Stomach (tissue), 9 donors: ENCODE results near the gene NKX1-2. TPM values are rescaled to one million over a fixed set of nuclear protein-coding genes. Genes with fewer than 3 reads are reported as not detected.

ENCODE experiments used
- DNase-seq, 2 donors: peaks; one replicate each; pipeline versions ENCODE4 v3.0.0 to v3.0.0-alpha.2; 2013 to 2019
- H3K27ac ChIP-seq, 5 donors: fragments of 200-600 bp in 4 of 5; sonication (generic) in 4 of 5; one replicate each; pipeline ENCODE4 v1.5.1; 2013 to 2019; ENCODE audit warnings: mild to moderate bottlenecking in 1 of 5, moderate library complexity in 1 of 5
- H3K27me3 ChIP-seq, 3 donors: fragments of 200-600 bp; sonication (generic); one replicate each; pipeline ENCODE4 v1.5.1; 2017 to 2019; ENCODE audit warnings: mixed run types in 1 of 3
- H3K36me3 ChIP-seq, 4 donors: fragments of 200-600 bp; sonication (generic); 1 replicate in 3 of 4; 2 replicates in 1 of 4; pipeline ENCODE4 v1.5.1; 2016 to 2019
- H3K4me1 ChIP-seq, 4 donors: fragments of 200-600 bp; sonication (generic); one replicate each; pipeline ENCODE4 v1.5.1; 2016 to 2019
- H3K4me3 ChIP-seq, 4 donors: fragments of 200-600 bp; sonication (generic) in 3 of 4; one replicate each; pipeline ENCODE4 v1.5.1; 2016 to 2019; ENCODE audit warnings: mild to moderate bottlenecking in 1 of 4
- H3K9me3 ChIP-seq, 4 donors: fragments of 200-600 bp; sonication (generic); one replicate each; pipeline ENCODE4 v1.5.1; 2016 to 2019
- CTCF ChIP-seq, 7 experiments: fragments of 450-650 bp in 4 of 7; fragments of 200-600 bp in 3 of 7; sonication (generic) in 3 of 7; IDR thresholded peaks; one replicate each; pipeline ENCODE4 v1.5.1; 2016 to 2019; ENCODE audit warnings: antibody characterized with exemption in 7 of 7, control low read depth in 2 of 7, mild to moderate bottlenecking in 1 of 7
- EP300 ChIP-seq: sonication (generic); formaldehyde crosslinking; IDR thresholded peaks from one replicate; pipeline ENCODE4 v1.6.1; 2017; ENCODE audit warnings: antibody characterized with exemption
- POLR2A ChIP-seq, 4 donors: fragments of 450-650 bp; IDR thresholded peaks; one replicate each; pipeline ENCODE4 v1.6.1; 2016; ENCODE audit warnings: antibody characterized with exemption in 4 of 4, control low read depth in 2 of 4, mild to moderate bottlenecking in 1 of 4, moderate library complexity in 1 of 4
- POLR2AphosphoS5 ChIP-seq, 3 donors: sonication (generic); formaldehyde crosslinking; IDR thresholded peaks; one replicate each; pipeline ENCODE4 v1.6.1; 2016; ENCODE audit warnings: antibody characterized with exemption in 3 of 3
- WGBS, 5 donors: extraction: QIAGEN DNeasy Blood & Tissue Kit in 3 of 5; methylation state at CpG; one replicate each; pipeline versions ENCODE4 v1.1.5 to v1.1.7; 2013 to 2018; 5-methylcytosine and 5-hydroxymethylcytosine counted together
- intact Hi-C: fragments of 100-400 bp; cut with DNase I; formaldehyde crosslinking; loops from one replicate; pipeline ENCODE4 v1.15.1; 2023; ENCODE audit warnings: low total_unique reads
- polyA plus RNA-seq, 3 donors: library from polyadenylated mRNA; stranded (reverse); fragments of 200-250 nt; gene quantifications; one replicate each; pipeline ENCODE4 v1.2.3, GENCODE V29; 2013
- total RNA-seq, 5 donors: library from RNA; depleted of rRNA; stranded (reverse); fragments of >200 nt; gene quantifications; one replicate each; pipeline versions ENCODE4 v1.1.0 to v1.2.3, GENCODE V29; 2014 to 2016
- donor health status: healthy with polysubstance abuse.
- donor health status: Bipolar disorder and iron deficiency.
- donor health status: healthy.

Gene NKX1-2
- total and polyA plus RNA-seq, 8 donors = 0.10 TPM; not detected in 7

GRCh38 chr10:124414076-124414475 is 35.8 kb downstream of the NKX1-2 start:
- peak overlapping the region in 1 of 5 donors; percentile 46 for H3K27ac ChIP-seq
- peak in 1 of 2 donors; percentile 28 for DNase-seq
- no peaks in the 10 kb centered on the region for H3K27me3 ChIP-seq
- H3K9me3 ChIP-seq = no peaks in the 10 kb centered on the region
- peaks cover 24 to 63% (median 44%) of the 10 kb centered on the region in 4 donors for H3K4me1 ChIP-seq
- no peak for TF ChIP-seq POLR2A (IDR thresholded peaks at IDR 0.05)
- H3K36me3 ChIP-seq = peaks cover 0 to 37% (median 24%) of the 10 kb centered on the region in 4 donors
- H3K4me3 ChIP-seq = no peak overlapping the region
- intact Hi-C loops = no loop called here
- 21 to 25% (median 23%) methylated on average over 4 of the region's 4 CpGs for WGBS, 5 donors

GRCh38 chr10:124409696-124410095 is 40.1 kb downstream of the NKX1-2 start:
- no peak overlapping the region for H3K4me3 ChIP-seq
- no peaks in the 10 kb centered on the region for H3K9me3 ChIP-seq
- intact Hi-C loops = no loop called here
- peaks cover 2 to 25% (median 15%) of the 10 kb centered on the region in 4 donors for H3K4me1 ChIP-seq
- H3K36me3 ChIP-seq = peaks cover 14 to 80% (median 66%) of the 10 kb centered on the region in 4 donors
- no peak for DNase-seq
- no peak overlapping the region for H3K27ac ChIP-seq
- TF ChIP-seq POLR2A (IDR thresholded peaks at IDR 0.05) (no peak), POLR2AphosphoS5 (IDR thresholded peaks at IDR 0.05) (no peak), CTCF (IDR thresholded peaks at IDR 0.05) (no peak), EP300 (no peak)
- H3K27me3 ChIP-seq = no peaks in the 10 kb centered on the region

- Histone ChIP-seq H3K9me3 (no peaks in the 10 kb centered on the region), H3K36me3 (peaks cover 20 to 93% (median 80%) of the 10 kb centered on the region in 4 donors), H3K4me1 (peaks cover 0 to 18% (median 8%) of the 10 kb centered on the region in 4 donors), H3K27me3 (no peaks in the 10 kb centered on the region), H3K4me3 (no peak overlapping the region), H3K27ac (no peak overlapping the region)
- TF ChIP-seq POLR2AphosphoS5 (IDR thresholded peaks at IDR 0.05) (no peak), POLR2A (IDR thresholded peaks at IDR 0.05) (no peak), CTCF (IDR thresholded peaks at IDR 0.05) (no peak), EP300 (no peak)
- intact Hi-C loops = no loop called here
- WGBS, 5 donors = 48 to 77% (median 61%) methylated on average over 2 of the region's 2 CpGs
- DNase-seq = no peak
Measured at GRCh38 chr10:124408357-124408756, 41.5 kb downstream of the NKX1-2 start.

GRCh38 chr10:124407456-124407855 is 42.4 kb downstream of the NKX1-2 start:
- H3K27ac ChIP-seq = no peak overlapping the region
- no peak for DNase-seq
- intact Hi-C loops = no loop called here
- no peak overlapping the region for H3K4me3 ChIP-seq
- TF ChIP-seq EP300 (no peak), CTCF (IDR thresholded peaks at IDR 0.05) (no peak), POLR2AphosphoS5 (IDR thresholded peaks at IDR 0.05) (no peak), POLR2A (IDR thresholded peaks at IDR 0.05) (no peak)
- WGBS, 5 donors = 71 to 86% (median 75%) methylated on average over 2 of the region's 2 CpGs
- H3K27me3 ChIP-seq = no peaks in the 10 kb centered on the region
- peaks cover 24 to 98% (median 89%) of the 10 kb centered on the region in 4 donors for H3K36me3 ChIP-seq
- peaks cover 0 to 18% (median 6%) of the 10 kb centered on the region in 4 donors for H3K4me1 ChIP-seq
- H3K9me3 ChIP-seq = no peaks in the 10 kb centered on the region

- no peaks in the 10 kb centered on the region for H3K9me3 ChIP-seq
- TF ChIP-seq CTCF (IDR thresholded peaks at IDR 0.05) (peak in 3 of 7 experiments; percentile 45 to 66 (median 52)), EP300 (no peak)
- no peaks in the 10 kb centered on the region for H3K27me3 ChIP-seq
- intact Hi-C loops = no loop called here
- peak; percentile 34 to 90 for DNase-seq
- peaks cover 51 to 99% (median 99%) of the 10 kb centered on the region in 4 donors for H3K36me3 ChIP-seq
- H3K4me1 ChIP-seq = peaks cover 0 to 9% (median 4%) of the 10 kb centered on the region in 4 donors
- WGBS, 5 donors = 36 to 45% (median 41%) methylated on average over 8 of the region's 8 CpGs
- H3K4me3 ChIP-seq = no peak overlapping the region
- H3K27ac ChIP-seq = no peak overlapping the region
Measured at GRCh38 chr10:124403548-124403947, 46.3 kb downstream of the NKX1-2 start.
